GM06990 (cell line): ENCODE measurements around the gene FOS.

ENCODE experiments used
- DNase-seq: peaks from one replicate; pipeline ENCODE4 v3.0.0-alpha.2; 2011; ENCODE audit not compliant: insufficient read length; ENCODE audit errors: extremely low read depth
- H3K27me3 ChIP-seq: replicated peaks from 2 replicates; pipeline ENCODE4 v1.6.0; 2011; ENCODE audit warnings: low read length; ENCODE audit not compliant: control insufficient read depth, insufficient read depth
- H3K36me3 ChIP-seq: 2 replicates; pipeline ENCODE4 v1.5.1; 2011; ENCODE audit warnings: low read length; ENCODE audit not compliant: control insufficient read depth, insufficient read depth
- H3K4me3 ChIP-seq: replicated peaks from 2 replicates; pipeline ENCODE4 v1.5.1; 2011; ENCODE audit warnings: low read depth, mild to moderate bottlenecking, control low read depth, low read length
- TF ChIP-seq, protein P1 (sequence below): IDR thresholded peaks from 2 replicates; pipeline ENCODE4 v1.5.1; 2011; ENCODE audit warnings: low read length, control low read depth, mild to moderate bottlenecking, inconsistent platforms; ENCODE audit not compliant: insufficient read depth, poor library complexity, severe bottlenecking

The FOS gene

DNA sequence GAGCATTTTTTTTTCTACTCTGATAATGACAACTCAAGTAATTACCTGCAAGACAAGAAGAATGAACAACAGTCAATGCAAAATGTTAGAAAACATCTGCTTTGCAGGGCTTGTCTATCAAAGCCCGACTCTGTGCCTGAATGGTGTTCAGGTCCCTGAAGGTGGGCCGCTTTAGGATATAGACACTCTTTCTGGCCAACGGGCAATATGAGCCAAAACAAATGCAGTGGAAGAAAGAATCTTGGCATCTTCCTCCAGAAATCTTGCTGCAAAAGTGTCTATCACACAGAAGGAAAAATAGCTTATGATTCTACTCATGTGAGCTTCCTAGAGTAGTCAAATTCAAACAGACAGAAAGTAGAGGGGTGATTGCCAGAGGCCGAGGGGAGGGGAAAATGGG lies 32.7 kb downstream of the FOS start:
- Histone ChIP-seq H3K27me3 (no peaks in the 10 kb centered on the region), H3K4me3 (no peak overlapping the region), H3K36me3 (no peaks in the 10 kb centered on the region)
- TF ChIP-seq, protein P1, sequence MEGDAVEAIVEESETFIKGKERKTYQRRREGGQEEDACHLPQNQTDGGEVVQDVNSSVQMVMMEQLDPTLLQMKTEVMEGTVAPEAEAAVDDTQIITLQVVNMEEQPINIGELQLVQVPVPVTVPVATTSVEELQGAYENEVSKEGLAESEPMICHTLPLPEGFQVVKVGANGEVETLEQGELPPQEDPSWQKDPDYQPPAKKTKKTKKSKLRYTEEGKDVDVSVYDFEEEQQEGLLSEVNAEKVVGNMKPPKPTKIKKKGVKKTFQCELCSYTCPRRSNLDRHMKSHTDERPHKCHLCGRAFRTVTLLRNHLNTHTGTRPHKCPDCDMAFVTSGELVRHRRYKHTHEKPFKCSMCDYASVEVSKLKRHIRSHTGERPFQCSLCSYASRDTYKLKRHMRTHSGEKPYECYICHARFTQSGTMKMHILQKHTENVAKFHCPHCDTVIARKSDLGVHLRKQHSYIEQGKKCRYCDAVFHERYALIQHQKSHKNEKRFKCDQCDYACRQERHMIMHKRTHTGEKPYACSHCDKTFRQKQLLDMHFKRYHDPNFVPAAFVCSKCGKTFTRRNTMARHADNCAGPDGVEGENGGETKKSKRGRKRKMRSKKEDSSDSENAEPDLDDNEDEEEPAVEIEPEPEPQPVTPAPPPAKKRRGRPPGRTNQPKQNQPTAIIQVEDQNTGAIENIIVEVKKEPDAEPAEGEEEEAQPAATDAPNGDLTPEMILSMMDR, result no peak
- DNase-seq, result no peak

DNA sequence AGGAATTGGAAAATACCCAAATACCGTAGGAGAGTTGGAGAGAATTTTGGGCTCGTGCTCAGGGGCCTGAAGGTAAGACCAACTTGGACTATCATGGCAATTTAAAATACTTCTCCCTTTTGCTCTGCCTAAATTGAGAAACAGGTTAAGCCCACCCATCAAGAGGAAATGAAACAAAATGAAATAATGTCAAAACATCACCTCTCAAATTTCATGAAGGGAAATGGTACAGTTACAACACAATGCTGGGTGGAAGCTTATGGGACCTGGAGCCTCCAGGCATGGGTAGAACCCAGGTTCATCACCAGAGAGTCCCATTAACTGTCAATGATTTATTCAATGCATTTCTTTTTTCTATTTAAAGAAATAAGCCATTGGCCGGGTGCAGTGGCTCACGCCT lies 33.7 kb downstream of the FOS start:
- DNase-seq, result no peak
- Histone ChIP-seq H3K36me3 (no peaks in the 10 kb centered on the region), H3K27me3 (no peaks in the 10 kb centered on the region), H3K4me3 (no peak overlapping the region)
- TF ChIP-seq, protein P1, result no peak

DNA sequence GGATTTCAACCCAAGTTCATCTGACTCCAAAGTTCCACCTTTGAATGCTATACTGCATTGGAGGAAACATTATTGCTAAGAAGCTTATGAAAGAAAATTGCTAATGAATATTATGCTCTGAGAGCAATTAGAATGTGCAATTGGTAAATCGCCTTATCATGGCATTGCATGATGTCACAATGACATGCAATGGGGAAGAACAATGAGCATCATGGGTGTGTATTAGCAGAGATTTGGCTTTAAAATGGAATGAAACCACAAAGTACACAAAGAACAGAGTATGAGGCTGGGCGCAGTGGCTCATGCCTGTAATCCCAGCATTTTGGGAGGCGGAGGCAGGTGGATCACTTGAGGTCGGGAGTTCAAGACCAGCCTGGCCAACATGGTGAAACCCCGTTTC lies 34.7 kb downstream of the FOS start:
- H3K27me3 ChIP-seq, result no peaks in the 10 kb centered on the region
- TF ChIP-seq, protein P1, result no peak
- no peak for DNase-seq
- H3K36me3 ChIP-seq, result no peaks in the 10 kb centered on the region
- no peak overlapping the region for H3K4me3 ChIP-seq

DNA sequence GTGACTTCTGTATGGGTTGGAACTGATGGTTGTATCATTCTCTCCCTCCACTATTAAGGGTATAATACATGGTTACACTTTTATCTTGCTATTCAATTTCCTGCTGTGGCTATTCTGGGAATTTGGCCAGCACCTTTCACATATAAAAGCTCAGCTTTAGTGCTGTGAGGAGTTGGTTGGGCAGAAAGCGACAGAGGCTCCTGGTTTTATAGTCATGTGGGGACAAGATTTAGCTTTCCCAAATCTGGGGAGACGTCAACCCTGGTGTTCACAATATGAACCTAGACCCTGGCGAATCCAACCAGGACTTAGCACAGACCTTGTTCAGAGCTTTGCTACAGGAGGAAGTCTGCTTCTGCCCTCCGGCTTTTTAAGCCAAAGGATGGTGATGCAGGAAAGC lies 36.5 kb downstream of the FOS start:
- TF ChIP-seq, protein P1, result no peak
- H3K36me3 ChIP-seq, result no peaks in the 10 kb centered on the region

DNA sequence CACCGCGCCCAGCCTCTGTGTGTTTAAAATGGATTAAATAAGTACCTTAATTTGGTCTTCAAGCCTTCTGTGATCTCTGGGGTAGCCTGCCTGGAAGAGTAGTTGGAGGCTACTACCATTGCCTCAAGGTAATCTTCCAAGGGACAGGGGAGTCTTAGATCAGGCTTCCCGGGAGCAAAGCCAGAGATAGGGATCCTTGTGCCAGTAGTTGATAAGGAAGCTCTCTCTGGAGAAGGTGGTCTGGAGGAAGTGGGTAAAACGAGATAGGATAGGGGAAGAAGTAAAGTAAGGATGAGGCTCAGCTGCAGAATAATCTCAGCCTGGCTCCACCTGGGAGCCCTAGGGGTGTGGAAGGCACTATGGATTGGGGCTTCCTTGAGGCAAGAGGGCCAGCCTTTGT lies 38.5 kb downstream of the FOS start:
- TF ChIP-seq, protein P1, result no peak
- H3K27me3 ChIP-seq, result no peaks in the 10 kb centered on the region
- no peak overlapping the region for H3K4me3 ChIP-seq
- no peak for DNase-seq
- H3K36me3 ChIP-seq, result no peaks in the 10 kb centered on the region

More for the DNA sequence above, 36.5 kb downstream of the FOS start:
- H3K27me3 ChIP-seq, result no peaks in the 10 kb centered on the region
- no peak for DNase-seq
- H3K4me3 ChIP-seq, result no peak overlapping the region

DNA sequence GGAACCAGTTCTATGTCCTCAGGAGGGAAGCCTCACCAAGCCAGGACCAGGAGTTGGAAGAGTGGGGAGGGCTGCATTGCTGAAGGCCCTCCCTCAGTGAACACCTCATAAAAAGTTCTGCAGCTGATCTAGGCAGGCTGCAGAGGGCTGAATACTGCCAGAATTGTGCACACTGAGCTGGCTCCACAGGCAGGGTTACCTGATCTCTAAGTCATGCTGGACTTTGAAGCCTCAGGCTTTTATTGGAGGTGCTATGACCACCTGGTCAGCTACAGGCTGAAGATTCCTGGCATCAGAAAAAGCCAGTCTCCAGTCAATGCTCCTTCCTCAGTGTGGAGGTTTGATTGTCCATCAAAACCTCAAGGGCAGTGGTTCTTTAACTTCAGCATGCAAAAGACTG lies 39.7 kb downstream of the FOS start:
- no peak overlapping the region for H3K4me3 ChIP-seq
- no peak for DNase-seq
- H3K27me3 ChIP-seq, result no peaks in the 10 kb centered on the region
- TF ChIP-seq, protein P1, result no peak
- no peaks in the 10 kb centered on the region for H3K36me3 ChIP-seq
